Adrenal gland (tissue), 5 donors: Measurements from ENCODE around the gene DLX3.

Source experiments
- CTCF ChIP-seq, 6 experiments: fragments of 450-650 bp in 4 of 6; fragments of 200-600 bp in 2 of 6; sonication (generic) in 1 of 6; IDR thresholded peaks; 1 replicate in 5 of 6; 2 replicates in 1 of 6; pipeline versions ENCODE4 v1.5.1 to v1.8.0; 2016 to 2021; ENCODE audit warnings: antibody characterized with exemption in 6 of 6, mild to moderate bottlenecking in 2 of 6, moderate library complexity in 1 of 6
- POLR2A ChIP-seq, 2 donors: fragments of 450-650 bp; IDR thresholded peaks; one replicate each; pipeline ENCODE4 v1.6.1; 2017; ENCODE audit warnings: antibody characterized with exemption in 2 of 2, mild to moderate bottlenecking in 2 of 2, moderate library complexity in 1 of 2
- donor health status: DM: no; HTN: no; CAD: no.

- TF ChIP-seq CTCF (IDR thresholded peaks at IDR 0.05) (no peak), POLR2A (IDR thresholded peaks at IDR 0.05) (no peak)
Observed at GRCh38 chr17:50024808-50025207, 29.8 kb upstream of the DLX3 start.
